MCF 10A (cell line): ENCODE data around the gene CCNK. TPM values are rescaled to one million over a fixed set of nuclear protein-coding genes. Genes with fewer than 3 reads are reported as not detected.
A peak's percentile ranks its signal among the peaks of the same experiment; 100 is the strongest.

Experiments
- BruUV-seq: library from RNA; stranded (reverse); fragments of 400-500 nt; replicated peaks from 2 replicates; lab custom pipeline; 2021; lab: Mats Ljungman, UMichigan
- CTCF ChIA-PET: fragments of 300-600 bp; sonication (Branson Sonifier 250); formaldehyde crosslinking; extraction: SDS; loops from one replicate; lab custom pipeline; 2021; ENCODE audit warnings: antibody characterized with exemption, inconsistent platforms; lab: Yijun Ruan, JAX
- POLR2A ChIA-PET: fragments of 300-600, 350-650 bp; sonication (Branson Sonifier 250); formaldehyde crosslinking; extraction: SDS; loops from one replicate; lab custom pipeline; 2020; ENCODE audit warnings: antibody characterized with exemption, inconsistent platforms; lab: Yijun Ruan, JAX
- DNase-seq: peaks from one replicate; pipeline ENCODE4 v3.0.0-alpha.2; 2018; ENCODE audit not compliant: unreplicated experiment
- H3K27ac Mint-ChIP-seq: one replicate; pipeline ENCODE4 v1.8.0; 2022; ENCODE audit warnings: mild to moderate bottlenecking, low read depth, mixed read lengths; ENCODE audit not compliant: unreplicated experiment
- H3K27me3 Mint-ChIP-seq: one replicate; pipeline ENCODE4 v1.8.0; 2022; ENCODE audit warnings: mixed read lengths; ENCODE audit not compliant: insufficient read depth, unreplicated experiment
- H3K36me3 Mint-ChIP-seq: one replicate; pipeline ENCODE4 v1.8.0; 2022; ENCODE audit warnings: mild to moderate bottlenecking, moderate library complexity, mixed read lengths; ENCODE audit not compliant: insufficient read depth, unreplicated experiment
- H3K4me1 Mint-ChIP-seq: one replicate; pipeline ENCODE4 v1.8.0; 2022; ENCODE audit warnings: mixed read lengths; ENCODE audit not compliant: insufficient read depth, unreplicated experiment
- H3K4me3 Mint-ChIP-seq: one replicate; pipeline ENCODE4 v1.8.0; 2022; ENCODE audit warnings: mild to moderate bottlenecking, moderate library complexity, mixed read lengths; ENCODE audit not compliant: unreplicated experiment
- H3K9me3 Mint-ChIP-seq: one replicate; pipeline ENCODE4 v1.8.0; 2022; ENCODE audit warnings: mixed read lengths; ENCODE audit not compliant: unreplicated experiment
- CTCF ChIP-seq: fragments of 200-600 bp; IDR thresholded peaks from one replicate; pipeline ENCODE4 v1.8.0; 2022; ENCODE audit warnings: antibody characterized with exemption, mild to moderate bottlenecking; ENCODE audit not compliant: unreplicated experiment
- intact Hi-C: fragments of 100-400 bp; cut with micrococcal nuclease; formaldehyde crosslinking; loops from 2 replicates; pipeline ENCODE4 v1.14.1; 2022
- total RNA-seq: library from RNA; stranded (reverse); gene quantifications from 2 replicates; pipeline ENCODE4 v1.2.3, GENCODE V29; 2022

Gene CCNK
- total RNA-seq, 1 experiment from 2014 or later, result 70.4 TPM

- no peak overlapping the region for H3K4me3 Mint-ChIP-seq
- no peaks in the 10 kb centered on the region for H3K9me3 Mint-ChIP-seq
- TF ChIP-seq CTCF, result no peak
- peaks cover 13% of the 10 kb centered on the region for H3K4me1 Mint-ChIP-seq
- intact Hi-C loops, result no loop called here
- BruUV-seq, result no TSS peak
- CTCF ChIA-PET, result interaction anchor here (0.5 kb wide), 1 partner anchor 20 kb away, joined by 3 read pairs; no protein-coding TSS in a partner anchor
- H3K36me3 Mint-ChIP-seq, result no peaks in the 10 kb centered on the region
- peak; percentile 59 for DNase-seq
- H3K27me3 Mint-ChIP-seq, result no peaks in the 10 kb centered on the region
- H3K27ac Mint-ChIP-seq, result peak overlapping the region; percentile 16
- POLR2A ChIA-PET, result interaction anchor here (0.7 to 1.2 kb wide), 3 partner anchors 56 to 218 kb away, joined by 3 to 4 read pairs (median 3); partner anchors contain the start of genes CCDC85C, CCNK and SETD3
Observed at GRCh38 chr14:99537399-99537798, 56.2 kb downstream of the CCNK start.

GRCh38 chr14:99538275-99538674 lies 57.1 kb downstream of the CCNK start:
- no TSS peak for BruUV-seq
- intact Hi-C loops, result no loop called here
- POLR2A ChIA-PET, result interaction anchor here (1.2 kb wide), 1 partner anchor 57 kb away, joined by 4 read pairs; the partner anchor contains the start of genes CCNK and SETD3
- H3K27me3 Mint-ChIP-seq, result no peaks in the 10 kb centered on the region
- no peak overlapping the region for H3K27ac Mint-ChIP-seq
- no peaks in the 10 kb centered on the region for H3K36me3 Mint-ChIP-seq
- DNase-seq, result no peak
- no peaks in the 10 kb centered on the region for H3K9me3 Mint-ChIP-seq
- H3K4me3 Mint-ChIP-seq, result no peak overlapping the region
- no peak for TF ChIP-seq CTCF
- CTCF ChIA-PET, result interaction anchor here (0.6 to 1.2 kb wide), 2 partner anchors 19 to 349 kb away, joined by 3 to 4 read pairs; no protein-coding TSS in a partner anchor
- H3K4me1 Mint-ChIP-seq, result peaks cover 13% of the 10 kb centered on the region

- peaks cover 13% of the 10 kb centered on the region for H3K4me1 Mint-ChIP-seq
- no peak for TF ChIP-seq CTCF
- POLR2A ChIA-PET, result no interaction called here
- H3K9me3 Mint-ChIP-seq, result no peaks in the 10 kb centered on the region
- no peaks in the 10 kb centered on the region for H3K36me3 Mint-ChIP-seq
- H3K4me3 Mint-ChIP-seq, result no peak overlapping the region
- intact Hi-C loops, result no loop called here
- no peaks in the 10 kb centered on the region for H3K27me3 Mint-ChIP-seq
- CTCF ChIA-PET, result interaction anchor here (0.6 to 1.2 kb wide), 2 partner anchors 20 to 348 kb away, joined by 3 to 4 read pairs; no protein-coding TSS in a partner anchor
- H3K27ac Mint-ChIP-seq, result no peak overlapping the region
- no peak for DNase-seq
- BruUV-seq, result no TSS peak
Observed at GRCh38 chr14:99538733-99539132, 57.5 kb downstream of the CCNK start.

GRCh38 chr14:99539491-99539890 lies 58.3 kb downstream of the CCNK start:
- Mint-ChIP-seq H3K4me1 (peaks cover 13% of the 10 kb centered on the region), H3K27ac (no peak overlapping the region), H3K9me3 (no peaks in the 10 kb centered on the region), H3K4me3 (no peak overlapping the region), H3K36me3 (no peaks in the 10 kb centered on the region), H3K27me3 (no peaks in the 10 kb centered on the region)
- ChIA-PET POLR2A (no interaction called here), CTCF (interaction anchor here (0.6 to 1.2 kb wide), 2 partner anchors 60 to 348 kb away, joined by 3 to 4 read pairs; no protein-coding TSS in a partner anchor)
- BruUV-seq, result no TSS peak
- TF ChIP-seq CTCF, result no peak
- intact Hi-C loops, result no loop called here
- no peak for DNase-seq
